ENCODE data around the gene MGAM2.

- TF ChIP-seq, protein P1, sequence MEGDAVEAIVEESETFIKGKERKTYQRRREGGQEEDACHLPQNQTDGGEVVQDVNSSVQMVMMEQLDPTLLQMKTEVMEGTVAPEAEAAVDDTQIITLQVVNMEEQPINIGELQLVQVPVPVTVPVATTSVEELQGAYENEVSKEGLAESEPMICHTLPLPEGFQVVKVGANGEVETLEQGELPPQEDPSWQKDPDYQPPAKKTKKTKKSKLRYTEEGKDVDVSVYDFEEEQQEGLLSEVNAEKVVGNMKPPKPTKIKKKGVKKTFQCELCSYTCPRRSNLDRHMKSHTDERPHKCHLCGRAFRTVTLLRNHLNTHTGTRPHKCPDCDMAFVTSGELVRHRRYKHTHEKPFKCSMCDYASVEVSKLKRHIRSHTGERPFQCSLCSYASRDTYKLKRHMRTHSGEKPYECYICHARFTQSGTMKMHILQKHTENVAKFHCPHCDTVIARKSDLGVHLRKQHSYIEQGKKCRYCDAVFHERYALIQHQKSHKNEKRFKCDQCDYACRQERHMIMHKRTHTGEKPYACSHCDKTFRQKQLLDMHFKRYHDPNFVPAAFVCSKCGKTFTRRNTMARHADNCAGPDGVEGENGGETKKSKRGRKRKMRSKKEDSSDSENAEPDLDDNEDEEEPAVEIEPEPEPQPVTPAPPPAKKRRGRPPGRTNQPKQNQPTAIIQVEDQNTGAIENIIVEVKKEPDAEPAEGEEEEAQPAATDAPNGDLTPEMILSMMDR (conservative IDR thresholded peaks at IDR 0.05; ENCODE audit: low read depth, low read length), result no peak
- no peak for TF ChIP-seq EZH2 (IDR thresholded peaks at IDR 0.05; ENCODE audit: borderline replicate concordance, low read depth, low read length, poor library complexity, severe bottlenecking)
These were observed 20.1 kb downstream of the MGAM2 start for GRCh38 chr7:142131439-142132185.
